Neural cell (in vitro differentiated cells): ENCODE data around the gene SULF2.

Experiments
- EZH2 ChIP-seq: fragments of 200-600, 300-800 bp; shearing (Covaris generic), sonication (generic); IDR thresholded peaks from 2 replicates; pipeline ENCODE4 v1.6.1; 2014; ENCODE audit warnings: antibody characterized with exemption, low read length, borderline replicate concordance, mild to moderate bottlenecking; ENCODE audit not compliant: insufficient read depth, poor library complexity, severe bottlenecking
- MXI1 ChIP-seq: fragments of 450-650 bp; conservative IDR thresholded peaks from 2 replicates; pipeline ENCODE4 v1.6.1; 2014; ENCODE audit warnings: antibody characterized with exemption, mild to moderate bottlenecking; ENCODE audit not compliant: poor library complexity, severe bottlenecking
- POLR2AphosphoS5 ChIP-seq: IDR thresholded peaks from 2 replicates; pipeline ENCODE4 v1.6.1; 2012
- TAF1 ChIP-seq: IDR thresholded peaks from 2 replicates; pipeline ENCODE4 v1.6.1; 2012; ENCODE audit warnings: low read depth
- TF ChIP-seq, protein P1 (sequence below): fragments of 450-650 bp; IDR thresholded peaks from 2 replicates; pipeline ENCODE4 v1.5.1; 2014; ENCODE audit warnings: antibody characterized with exemption, mild to moderate bottlenecking, moderate library complexity; ENCODE audit not compliant: poor library complexity, severe bottlenecking

DNA sequence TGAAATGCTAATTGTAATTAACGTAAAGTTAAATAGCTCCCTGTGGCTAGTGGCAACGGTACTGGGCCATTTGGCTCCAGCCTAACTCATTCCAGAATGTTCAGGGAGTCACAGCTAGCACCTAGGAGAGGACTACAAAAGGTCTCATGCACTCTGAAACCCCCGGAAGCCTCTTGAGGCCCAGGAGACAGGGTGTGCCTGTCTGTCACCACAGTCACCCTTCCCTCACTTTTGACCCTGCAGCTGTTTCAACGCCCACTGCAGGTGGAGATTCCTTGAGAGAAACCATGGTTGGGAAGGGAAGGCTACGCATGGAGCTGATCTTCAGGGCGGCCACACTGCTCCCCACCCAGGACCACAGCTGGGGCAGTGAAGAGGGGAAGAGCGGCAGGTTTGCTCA, 58.6 kb downstream of the SULF2 start:
- no peak for TF ChIP-seq TAF1
- TF ChIP-seq, protein P1, sequence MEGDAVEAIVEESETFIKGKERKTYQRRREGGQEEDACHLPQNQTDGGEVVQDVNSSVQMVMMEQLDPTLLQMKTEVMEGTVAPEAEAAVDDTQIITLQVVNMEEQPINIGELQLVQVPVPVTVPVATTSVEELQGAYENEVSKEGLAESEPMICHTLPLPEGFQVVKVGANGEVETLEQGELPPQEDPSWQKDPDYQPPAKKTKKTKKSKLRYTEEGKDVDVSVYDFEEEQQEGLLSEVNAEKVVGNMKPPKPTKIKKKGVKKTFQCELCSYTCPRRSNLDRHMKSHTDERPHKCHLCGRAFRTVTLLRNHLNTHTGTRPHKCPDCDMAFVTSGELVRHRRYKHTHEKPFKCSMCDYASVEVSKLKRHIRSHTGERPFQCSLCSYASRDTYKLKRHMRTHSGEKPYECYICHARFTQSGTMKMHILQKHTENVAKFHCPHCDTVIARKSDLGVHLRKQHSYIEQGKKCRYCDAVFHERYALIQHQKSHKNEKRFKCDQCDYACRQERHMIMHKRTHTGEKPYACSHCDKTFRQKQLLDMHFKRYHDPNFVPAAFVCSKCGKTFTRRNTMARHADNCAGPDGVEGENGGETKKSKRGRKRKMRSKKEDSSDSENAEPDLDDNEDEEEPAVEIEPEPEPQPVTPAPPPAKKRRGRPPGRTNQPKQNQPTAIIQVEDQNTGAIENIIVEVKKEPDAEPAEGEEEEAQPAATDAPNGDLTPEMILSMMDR, result no peak
- no peak for TF ChIP-seq EZH2
- TF ChIP-seq POLR2AphosphoS5, result no peak
- no peak for TF ChIP-seq MXI1
